HG03025 (cell line): Measurements from ENCODE around the gene NACC2.
A peak's percentile ranks its signal among the peaks of the same experiment; 100 is the strongest.
"Not testable (repeated sequence)": the region's sequence is repeated elsewhere in the genome, so short reads cannot be mapped to it uniquely, and the experiment has no call there.

Source experiments
- ATAC-seq: cut with Tn5 transposase; IDR thresholded peaks from one replicate; pipeline ENCODE4 v1.9.1; 2021; ENCODE audit warnings: mild to moderate bottlenecking, moderate library complexity; ENCODE audit not compliant: unreplicated experiment, low FRiP score

NACC2 gene

GRCh38 chr9:136112541-136112940 is 17.5 kb upstream of the NACC2 start:
- ATAC-seq, result no peak

DNA sequence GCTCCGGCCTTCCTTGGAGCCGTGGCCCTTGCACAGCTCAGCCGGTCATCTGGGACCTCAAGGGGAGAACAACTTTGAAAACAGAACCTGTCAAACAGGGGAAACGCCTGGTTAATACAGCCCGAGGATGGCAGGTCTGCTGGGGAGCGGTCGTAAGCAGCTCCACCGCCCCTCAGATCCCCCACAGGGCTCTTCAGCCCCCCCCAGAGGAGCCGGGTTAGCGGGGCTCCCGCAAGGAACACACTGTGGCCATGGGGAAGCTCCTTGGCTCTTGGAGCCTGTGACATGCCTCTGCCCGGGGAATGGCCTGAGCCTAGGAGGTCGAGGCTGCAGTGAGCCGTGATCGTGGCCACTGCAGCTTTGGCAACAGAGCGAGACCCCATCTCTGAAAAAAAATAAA is 16.8 kb upstream of the NACC2 start:
- ATAC-seq, result no peak

DNA sequence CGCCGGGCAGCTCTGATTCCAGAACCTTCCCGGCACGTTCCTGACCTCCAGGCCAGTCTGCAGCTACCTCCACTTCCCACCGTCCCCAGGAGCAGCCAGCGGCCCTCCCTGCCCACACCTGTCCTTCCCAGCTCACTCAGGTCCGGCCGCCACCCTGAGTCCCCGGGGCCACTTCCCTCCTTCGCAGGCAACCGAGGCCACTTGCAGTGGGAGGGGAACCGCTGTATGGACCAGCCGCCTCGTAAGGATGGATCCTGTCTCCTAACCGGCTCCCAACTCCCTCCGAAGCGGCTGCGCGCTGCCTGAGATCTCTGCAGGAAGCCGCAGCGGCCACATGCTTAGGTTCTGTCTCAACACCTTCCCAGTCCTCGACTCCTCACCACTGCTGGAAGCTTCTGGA is 16.1 kb upstream of the NACC2 start:
- ATAC-seq, result no peak

DNA sequence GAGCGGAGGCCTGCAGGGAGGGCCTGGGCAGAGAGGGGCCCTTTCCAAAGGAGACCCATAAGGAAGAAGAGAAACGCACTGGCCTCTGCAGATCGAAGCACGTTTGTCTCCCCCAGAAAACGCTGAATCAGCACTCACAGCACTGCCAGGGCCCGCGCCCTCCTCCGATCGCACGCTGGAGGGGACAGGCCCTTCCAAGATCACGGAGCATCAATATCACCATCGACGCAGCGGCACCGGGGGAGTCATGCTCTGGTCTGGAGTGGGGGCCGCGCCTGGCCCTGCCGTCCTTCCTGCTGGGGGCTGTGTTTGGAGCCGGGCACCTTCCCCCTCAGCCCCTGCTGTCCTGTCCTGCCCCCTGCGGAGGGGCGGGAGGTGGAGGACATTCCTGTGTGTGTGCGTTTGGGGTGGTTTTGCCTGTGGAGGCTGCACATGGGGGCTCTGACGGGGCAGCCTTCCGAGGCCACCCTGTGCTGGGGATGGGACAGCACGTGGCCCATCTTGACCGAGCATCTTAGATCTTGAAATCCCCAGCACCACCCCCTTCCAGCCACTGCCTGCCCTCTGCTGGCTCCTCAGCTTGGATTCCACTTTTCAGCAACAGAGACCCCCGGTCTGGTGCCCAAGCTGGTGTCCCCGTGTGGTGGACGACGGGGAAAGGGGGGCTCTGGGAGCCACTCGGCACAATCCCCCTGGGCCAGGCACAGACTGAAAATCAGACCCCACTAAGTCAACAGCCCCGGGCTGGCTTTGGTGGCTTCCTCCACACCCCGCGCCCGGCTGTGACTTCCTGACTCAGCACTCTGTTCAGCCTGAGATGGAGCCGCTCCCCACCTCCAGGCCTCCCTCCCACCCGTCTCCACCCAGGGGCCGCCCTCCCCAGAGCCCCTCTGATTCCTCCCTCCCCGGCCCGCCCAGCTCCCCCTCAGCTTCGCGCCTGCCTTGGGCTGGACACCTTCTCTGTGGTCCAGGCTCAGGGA is 15.3 kb upstream of the NACC2 start:
- ATAC-seq, result no peak

- peak; percentile 64 for ATAC-seq
These were observed 14.4 kb upstream of the NACC2 start for GRCh38 chr9:136109351-136110081.

DNA sequence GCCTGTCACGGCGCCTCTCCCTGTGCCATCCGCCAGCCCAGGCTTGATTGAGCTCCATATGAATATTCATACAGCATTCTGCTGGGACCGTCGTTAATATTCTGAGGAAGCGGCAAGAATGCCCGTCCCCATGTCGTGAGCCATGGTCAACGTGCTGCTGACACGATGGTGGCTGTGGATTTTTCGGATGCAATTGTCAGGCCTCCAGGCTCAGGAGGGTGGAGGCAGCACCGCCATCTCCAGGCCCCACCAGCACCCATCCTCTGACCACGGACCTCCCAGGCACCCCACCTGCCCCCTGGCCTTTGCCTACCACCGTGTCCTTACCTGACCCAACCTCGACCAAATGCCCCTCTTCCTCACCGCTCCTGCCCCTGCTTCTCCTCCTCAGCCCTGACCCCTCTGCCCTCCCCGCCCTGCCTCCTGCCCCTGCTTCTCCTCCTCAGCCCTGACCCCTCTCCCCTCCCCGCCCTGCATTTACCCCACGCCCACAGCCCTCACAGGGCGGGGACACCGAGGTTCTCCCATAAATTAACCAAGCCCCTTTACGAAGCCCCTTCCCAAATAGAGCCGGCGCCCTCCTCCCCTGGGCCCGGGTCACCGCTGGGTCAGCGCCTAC is 13.7 kb upstream of the NACC2 start:
- no peak for ATAC-seq

GRCh38 chr9:136107953-136108647 is 13.0 kb upstream of the NACC2 start:
- no peak for ATAC-seq

GRCh38 chr9:136107155-136107952 is 12.3 kb upstream of the NACC2 start:
- no peak for ATAC-seq

- no peak for ATAC-seq
These were observed 10.5 kb upstream of the NACC2 start for GRCh38 chr9:136105398-136106135.

DNA sequence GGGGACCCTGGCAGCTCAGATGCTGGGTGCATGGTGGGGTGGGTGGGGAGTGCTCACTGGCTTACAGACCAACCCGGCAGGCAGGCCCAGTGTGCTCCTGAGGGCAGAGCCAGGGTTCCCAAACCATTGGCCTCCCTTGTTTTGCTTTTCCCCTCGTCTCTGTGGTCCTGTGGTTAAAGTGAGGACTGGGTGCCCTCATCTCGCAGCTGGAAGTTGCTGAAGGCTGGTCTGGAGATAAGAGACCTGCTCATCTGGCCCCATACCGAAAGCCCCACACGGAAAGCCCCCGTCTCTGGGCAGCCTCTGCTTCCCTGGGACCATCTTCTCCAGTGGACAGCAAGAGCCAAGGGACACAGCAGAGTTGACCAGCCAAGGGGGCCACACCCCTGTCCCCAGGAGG is 9.8 kb upstream of the NACC2 start:
- ATAC-seq, result no peak

DNA sequence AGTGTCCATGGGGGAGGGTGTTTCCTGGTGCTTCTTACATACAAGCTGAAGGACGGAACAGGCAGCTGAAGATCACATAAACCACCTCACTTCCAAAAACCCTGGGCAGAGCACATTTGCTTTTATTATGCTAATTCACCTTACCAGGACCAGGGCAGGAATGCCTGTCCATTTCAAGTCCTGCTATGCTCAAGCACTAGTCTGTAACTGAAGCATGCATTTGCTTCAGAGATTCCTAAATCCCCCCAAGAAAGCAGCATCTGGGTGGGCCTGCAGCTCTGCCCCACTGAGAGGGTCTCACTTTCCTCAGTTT is 9.4 kb upstream of the NACC2 start:
- no peak for ATAC-seq

DNA sequence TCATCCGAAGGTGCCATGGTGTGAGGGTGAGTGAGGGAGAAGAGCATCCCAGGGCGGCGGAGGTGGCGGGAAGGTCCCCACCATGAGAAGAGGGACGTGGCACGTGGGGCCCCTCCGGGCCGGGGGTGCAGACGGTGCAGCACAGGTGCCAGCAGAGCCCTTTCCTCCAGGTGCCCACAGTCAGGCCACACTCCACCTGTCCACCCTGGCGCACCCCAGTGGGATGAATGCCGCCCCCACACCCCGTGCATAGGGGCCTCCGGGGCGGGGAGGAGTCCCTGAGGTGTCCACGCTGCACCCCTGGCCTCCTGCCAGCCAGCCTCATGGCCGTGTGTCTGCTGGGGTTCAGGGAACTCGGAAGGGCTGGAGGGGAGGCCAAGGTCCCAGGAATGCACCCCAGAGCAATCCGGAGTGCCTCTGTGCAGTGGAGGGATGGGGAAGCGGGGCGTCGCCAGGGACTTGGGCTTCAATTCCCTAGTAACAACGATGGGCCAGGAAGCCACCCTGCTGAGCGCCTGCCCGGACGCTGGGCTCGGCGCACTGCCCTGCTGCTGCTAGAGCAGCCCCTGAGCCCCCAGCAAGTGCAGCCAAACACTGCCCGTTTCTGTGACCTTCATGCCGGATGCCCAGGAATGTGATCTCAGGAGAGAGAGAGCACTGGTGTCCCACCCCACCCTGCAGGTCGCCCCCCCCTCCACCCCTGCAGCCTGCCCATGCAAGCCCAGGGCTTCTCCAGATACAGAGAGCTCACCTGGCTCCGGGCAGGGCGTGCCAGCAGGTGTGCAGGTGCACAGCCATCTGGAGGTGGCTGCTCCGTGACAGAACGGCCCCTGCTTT is 8.8 kb upstream of the NACC2 start:
- ATAC-seq, result no peak

DNA sequence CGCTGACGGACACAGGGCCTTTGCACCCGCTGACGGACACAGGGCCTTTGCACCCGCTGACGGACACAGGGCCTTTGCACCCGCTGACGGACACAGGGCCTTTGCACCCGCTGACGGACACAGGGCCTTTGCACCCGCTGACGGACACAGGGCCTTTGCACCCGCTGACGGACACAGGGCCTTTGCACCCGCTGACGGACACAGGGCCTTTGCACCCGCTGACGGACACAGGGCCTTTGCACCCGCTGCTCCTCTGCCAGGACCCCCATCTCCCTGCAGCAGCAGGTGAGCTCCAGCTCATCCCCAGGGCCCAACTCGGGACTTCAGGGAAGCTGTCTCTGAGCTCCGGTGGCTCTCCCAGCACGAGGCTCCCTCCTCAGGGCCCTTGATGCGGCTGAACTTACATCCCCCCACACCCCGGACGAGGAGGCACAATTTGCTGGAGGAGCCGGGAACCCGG is 6.6 kb upstream of the NACC2 start:
- ATAC-seq, result not testable (repeated sequence)

DNA sequence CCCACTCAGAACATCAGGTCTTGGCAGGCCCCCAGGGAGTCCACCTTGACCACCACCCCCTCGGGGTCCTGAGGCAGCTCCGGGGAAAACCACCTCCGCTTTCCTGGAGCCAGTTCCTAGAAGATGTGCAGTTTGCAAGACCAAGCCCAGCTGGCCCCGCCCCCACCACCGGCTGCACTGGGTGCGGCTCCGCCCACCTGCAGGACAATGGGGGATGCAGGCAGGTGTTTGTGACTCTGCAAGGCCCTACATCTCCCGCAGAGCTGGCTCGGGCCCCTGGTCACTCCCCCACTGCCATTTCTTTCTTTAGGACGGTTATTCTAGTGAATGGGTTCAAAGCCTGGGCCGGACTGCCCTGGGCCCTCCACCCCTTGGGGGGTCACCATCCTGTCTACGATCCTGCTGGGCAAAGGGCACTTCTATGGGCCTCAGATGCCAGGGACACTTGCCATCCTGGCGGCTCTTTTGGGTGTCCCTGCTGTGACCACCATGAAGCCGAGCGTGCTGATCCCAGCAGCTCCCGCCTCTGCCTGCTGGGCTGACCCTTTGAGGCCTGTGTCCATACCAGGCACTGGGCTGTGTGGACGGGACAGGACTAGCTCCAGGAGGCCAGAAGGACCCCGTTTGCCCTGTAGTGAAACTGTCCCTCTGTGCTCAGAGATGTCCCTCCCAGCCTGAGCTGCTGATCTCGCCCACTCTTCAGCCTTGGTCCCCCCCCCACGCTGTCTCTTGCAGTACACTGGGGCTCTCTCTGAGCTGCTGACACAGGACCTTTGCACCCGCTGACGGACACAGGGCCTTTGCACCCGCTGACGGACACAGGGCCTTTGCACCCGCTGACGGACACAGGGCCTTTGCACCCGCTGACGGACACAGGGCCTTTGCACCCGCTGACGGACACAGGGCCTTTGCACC is 5.9 kb upstream of the NACC2 start:
- no peak for ATAC-seq

- no peak for ATAC-seq
These were observed 4.5 kb upstream of the NACC2 start for GRCh38 chr9:136099542-136099941.

- ATAC-seq, result no peak
These were observed 3.8 kb upstream of the NACC2 start for GRCh38 chr9:136098844-136099243.

- ATAC-seq, result no peak
These were observed 3.1 kb upstream of the NACC2 start for GRCh38 chr9:136098210-136098609.
